GM19351 (cell line): ENCODE results near the gene E2F4.
A peak's percentile ranks its signal among the peaks of the same experiment; 100 is the strongest.

Experiments used
- ATAC-seq: cut with Tn5 transposase; IDR thresholded peaks from one replicate; pipeline ENCODE4 v1.9.1; 2021; ENCODE audit warnings: mild to moderate bottlenecking, moderate library complexity; ENCODE audit not compliant: unreplicated experiment

The E2F4 gene

DNA sequence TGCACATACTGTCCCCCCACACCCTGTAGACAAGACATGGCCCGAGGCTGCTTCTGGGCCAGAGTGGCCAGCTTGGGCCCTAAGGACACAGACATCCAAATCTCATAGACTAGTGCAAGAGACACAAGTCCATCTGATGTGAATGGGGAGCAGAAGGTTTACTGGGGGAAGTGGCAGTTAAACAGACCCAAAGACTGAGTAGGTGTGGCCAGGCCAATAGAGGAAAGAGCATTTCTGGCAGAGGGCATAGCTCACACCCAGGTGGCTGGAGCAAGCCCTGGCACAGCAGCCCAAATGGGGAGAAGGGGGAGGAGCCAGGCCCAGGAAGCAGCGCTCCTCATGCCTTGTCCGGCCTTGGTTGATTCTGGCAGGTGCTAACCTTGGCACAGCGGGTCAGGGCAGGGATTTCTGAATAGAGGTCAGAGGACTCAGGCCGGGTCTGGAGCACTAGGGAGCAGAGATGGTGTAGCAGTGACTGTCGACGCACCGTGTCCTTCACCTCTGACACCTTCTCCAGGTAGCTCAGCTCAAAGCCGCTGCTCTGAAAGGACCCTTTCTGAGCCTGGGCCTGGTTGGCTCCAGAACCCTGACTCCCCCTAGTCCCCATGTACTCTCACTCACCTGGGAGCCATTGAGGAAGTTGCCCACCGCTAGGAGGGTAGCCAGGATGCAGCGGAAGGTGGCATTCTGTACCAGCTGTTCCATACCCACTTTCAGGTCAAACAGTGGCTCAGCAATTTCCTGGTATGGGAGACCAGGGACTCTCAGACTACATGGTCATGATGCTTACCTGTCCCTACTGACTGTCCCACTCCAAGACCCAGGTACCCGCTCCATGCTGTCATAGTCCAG is 39.1 kb downstream of the E2F4 start:
- no peak for ATAC-seq

DNA sequence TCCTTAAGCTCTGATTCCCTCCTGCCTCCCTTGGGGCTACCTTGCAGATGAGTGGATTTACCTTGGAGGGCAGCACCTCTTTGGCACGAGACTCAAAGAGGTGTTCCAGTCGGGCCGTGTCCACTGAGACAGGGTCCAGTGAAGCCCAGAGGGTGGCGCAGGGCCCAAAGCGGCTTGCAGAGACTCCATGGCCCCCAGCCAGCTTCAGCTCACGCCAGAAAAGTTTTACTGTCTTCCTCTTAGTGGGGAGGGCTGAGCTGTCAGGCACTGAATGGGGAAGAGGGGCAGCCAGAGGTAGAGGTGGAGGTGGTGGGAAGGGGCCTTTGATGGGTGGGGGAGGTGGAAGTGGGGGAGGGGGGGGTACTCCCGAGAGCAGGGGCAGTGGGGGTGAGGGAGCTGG is 41.6 kb downstream of the E2F4 start:
- no peak for ATAC-seq

DNA sequence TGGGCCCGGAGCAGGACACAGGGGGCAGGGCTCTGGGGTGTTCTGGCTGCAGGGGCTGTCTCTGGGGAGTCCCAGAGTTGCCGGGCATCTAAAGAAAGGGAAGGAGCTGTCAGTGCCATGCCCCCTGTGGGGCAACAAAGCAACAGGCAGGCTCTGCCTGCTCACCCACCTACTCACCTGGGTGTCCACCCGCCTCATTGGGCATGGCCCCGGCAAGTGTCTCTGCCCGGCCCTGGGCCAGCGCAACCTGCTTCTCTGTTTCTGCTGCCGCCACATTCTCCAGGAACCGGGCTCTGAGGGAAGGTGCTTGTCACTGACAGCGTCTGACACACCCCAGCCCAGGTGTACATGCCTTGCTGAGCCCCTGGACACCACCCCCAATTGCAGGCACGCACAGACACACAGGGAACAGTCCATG is 42.2 kb downstream of the E2F4 start:
- ATAC-seq = no peak

DNA sequence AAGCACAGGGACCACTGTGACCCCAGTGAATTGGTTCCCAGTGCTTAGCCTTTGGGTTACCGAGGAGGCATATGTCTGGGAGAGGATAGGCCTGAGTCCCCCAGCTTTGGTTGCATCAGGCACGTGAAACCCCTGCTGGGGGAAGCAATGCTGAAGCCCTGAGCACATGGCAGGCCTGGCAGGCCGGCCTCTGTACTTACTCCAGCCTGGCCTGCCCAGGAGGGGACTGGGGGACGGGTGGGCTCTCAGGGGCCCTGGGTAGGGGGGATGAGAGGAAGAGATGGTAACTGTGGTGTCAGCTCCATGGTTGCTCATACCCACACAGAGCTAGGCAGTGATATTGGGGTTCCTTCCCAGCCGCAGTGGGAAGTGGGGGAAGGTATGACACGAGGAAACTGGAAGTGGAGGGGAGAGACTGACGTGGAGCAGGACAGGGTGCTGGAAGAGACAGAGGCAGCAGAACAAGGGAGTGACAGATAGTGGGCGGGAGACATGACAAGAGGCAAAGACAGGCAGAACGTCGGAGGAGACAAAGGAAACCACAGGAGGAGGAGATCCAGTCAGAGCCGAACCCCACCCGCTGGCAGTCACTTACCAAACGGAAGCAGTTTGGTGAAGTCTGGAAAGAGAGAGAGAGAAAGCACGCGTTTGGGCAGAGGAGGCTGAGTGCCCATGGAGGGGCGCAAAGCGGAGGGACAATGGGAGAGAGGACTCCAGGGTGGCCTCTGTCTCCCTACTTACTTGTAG is 44.0 kb downstream of the E2F4 start:
- ATAC-seq = no peak

DNA sequence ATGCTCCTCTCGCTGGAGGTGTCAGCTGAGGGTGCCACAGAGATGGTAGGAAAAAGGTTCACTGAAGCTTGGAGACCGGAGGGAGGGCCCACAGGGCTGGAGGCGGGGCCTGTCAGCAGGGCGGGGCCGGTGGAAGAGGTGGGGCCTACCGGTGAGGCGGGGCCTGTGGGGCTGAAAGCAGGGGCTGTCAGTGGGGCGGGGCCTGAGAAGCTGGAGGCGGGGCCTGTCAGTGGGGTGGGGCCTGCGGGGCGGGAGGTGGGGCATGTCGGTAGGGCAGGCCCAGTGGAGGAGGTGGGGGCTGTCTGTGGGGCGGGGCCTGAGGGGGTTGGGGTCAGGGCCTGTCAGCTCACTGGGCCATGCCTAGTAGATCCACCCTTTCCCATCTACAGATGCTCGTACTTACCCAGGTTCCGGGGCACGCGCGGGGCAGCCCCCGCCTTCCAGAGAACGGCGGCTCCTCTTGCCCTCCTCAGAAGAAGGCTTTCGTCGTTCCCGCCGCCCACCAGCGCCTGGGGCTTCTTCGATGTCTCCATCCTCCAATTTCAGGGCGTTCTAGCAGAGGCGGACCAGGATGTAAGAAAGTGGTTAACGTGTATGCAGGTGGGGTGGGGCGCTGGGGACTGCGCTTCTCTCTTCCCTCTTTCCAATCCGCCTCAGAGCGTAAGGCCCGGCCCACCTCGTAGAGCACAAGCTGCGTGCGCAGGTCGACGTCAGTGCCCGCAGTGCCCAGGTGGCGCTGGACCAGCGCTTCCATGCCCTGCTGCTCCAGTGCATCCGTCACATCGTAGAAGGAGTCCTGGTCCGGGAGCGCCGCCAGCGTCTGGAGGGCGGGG is 44.8 kb downstream of the E2F4 start:
- ATAC-seq = peak; percentile 78

DNA sequence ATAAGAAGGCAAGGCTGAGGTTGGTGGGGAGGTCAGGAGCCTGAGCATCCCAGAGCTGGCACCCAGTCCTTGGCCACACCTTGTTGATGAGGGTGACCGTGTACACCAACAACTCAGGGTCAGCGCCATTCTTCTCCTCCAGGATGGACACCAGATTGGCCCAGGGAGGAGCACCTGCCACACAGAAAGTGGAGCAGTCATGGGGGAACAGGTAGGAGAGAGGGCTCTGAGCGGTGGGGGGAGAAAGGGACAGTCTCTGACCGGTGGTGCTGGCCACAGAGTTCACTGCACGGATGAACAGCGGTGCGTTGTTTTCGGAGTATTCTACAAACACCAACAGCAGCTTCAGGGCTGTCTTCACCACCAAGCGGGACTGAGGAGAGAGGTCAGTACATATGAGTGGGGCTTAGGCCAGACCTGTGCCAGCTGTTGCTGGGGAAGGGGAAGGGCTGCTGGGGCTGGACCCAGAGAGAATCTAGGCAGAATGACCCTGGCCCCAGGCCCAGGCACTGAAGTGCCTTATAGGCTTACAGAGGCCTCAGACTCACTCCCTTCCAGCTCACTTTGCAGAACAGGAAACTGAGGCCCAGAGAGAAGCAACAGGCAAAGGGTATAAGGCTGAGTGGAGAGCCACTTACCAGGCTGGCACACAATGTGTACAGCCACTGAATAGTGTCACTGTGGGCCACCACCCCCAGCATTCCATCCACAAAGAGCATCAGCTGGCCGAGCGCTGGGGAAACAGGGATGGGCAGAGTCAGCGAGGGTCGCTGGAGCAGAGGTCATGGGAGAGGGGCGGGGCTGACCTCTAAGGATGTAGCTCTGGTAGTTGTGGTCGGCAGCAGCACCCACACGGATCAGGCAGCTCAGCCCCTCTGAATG is 45.7 kb downstream of the E2F4 start:
- ATAC-seq = no peak

DNA sequence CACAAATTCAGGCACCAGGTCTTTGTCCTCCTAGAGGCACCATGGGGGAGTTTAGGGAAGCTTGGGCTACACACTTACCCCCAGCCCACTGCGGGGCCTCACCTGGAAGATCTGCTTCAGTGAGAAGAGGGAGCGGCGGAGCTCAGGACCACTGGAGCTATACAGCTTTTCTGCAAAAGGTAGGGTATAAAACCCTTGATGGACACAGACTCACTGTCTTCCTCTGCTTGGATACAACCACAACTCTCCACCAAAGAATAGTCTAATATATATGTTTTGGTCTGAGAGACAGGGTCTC is 46.3 kb downstream of the E2F4 start:
- no peak for ATAC-seq

DNA sequence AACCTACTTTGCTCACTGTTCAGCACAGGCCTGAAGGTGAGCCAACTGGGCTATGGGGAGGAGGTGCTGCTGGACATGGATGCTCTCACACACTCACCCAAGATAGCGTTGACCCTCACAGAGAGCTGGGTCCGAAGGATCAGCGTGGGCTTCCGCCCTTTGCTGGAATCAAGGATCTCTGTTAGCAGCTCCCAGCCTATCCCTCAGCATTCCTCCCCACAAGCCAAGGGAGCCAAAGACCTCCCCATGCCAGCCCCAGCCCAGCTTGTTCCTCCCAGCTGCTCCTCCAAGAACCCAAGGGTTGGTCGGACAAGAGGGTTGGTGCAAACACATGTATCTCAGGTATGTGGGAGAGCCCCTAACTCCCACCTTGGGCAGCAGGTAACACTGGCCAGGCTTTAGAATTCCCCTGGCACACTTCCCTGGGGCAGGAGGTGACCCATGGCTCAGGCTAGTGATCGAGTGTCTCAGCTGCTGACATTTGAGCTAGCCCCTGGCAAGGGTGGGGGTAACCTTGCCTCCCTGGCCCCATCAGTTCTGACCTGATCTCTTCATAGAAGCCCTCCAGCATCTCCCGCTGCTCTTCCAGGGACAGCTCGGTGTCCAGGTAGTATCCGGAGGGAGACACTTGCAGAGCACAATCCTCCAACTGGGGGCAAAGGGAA is 47.0 kb downstream of the E2F4 start:
- ATAC-seq = no peak

DNA sequence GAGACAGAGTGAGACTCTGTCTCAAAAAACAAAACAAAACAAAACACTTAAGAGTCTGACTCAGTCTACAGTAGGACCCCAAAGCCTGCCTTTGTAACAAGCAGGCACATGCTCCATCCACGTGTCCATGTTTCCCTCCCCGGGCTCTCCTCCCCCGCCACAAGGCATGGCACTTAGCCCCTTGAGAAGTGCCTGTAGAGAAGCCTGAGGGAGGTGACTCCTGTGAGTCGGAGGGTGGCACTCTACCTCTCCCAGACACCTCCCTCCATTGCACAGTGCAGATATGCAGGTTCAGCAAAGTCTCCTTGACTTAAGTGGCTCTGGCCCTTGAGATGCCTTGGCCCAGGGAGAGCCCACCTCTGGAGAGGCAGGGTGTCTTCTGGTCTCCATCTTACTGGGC is 48.6 kb downstream of the E2F4 start:
- ATAC-seq = no peak

DNA sequence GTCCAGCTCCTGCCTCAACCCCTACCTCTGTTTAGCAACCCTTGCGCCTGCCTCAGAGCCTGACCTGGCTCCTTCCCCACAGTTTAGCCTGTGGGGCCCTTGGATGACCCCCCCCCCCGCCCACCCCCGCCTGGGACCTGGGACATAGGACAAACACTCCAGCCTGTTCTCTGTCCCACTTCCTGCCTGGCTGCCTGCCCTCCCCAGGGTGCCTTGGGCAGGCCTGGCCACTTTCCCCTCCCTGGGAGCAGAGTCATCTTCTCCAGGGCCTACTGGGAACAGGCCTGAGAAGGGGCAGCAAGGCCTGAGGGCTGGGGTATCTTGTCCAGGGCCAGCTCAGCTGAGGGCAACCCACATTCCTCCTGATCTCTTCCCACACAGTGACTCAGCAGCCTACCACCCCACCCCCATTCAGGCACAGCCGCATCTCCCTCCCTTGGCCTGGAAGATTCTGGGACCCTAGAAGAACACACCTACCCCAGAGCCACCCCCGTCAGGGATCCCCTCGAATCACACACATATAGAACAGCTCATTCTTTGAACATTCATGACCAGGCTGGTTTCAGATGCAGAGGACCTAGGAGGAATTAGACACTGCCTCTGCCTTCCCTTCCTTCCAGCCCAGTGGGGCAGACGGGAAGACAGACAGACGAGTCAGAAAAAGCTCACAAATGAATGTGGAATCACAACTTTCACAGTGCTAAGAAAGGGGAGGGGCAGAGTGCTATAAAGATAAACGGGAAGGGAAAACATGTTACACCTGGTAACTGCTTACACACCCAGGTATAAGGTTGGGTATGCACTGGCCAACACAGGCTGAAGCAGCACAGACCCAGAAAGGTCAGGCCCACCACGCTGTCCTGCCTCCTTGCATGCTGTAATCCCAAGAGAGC is 49.3 kb downstream of the E2F4 start:
- no peak for ATAC-seq

DNA sequence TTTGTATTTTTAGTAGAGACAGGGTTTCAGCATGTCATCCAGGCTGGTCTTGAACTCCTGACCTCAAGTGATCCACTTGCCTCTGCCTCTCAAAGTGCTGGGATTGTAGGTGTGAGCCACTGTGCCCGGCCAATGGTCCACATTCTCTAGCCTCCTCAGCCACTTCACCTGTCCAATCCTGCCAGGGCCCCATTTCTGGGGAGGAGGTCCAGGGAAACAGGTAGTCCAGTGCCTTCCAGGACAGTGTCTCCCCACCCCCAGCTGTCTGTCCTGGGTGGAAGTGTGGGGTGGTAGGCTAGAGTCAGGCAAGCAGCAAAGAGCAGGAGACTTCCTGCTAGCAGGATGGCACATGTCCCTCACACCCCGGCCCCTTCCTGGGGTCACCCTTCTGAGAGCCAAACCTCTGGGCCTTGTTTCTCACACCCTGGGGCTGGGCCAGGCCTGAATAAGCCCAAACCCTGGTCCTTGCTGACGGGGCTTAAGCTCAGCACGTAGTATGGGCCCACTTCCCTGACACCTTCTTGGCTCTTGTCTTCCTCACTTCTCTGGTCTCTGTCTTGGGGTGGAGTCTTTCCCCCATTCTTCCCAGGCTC is 50.3 kb downstream of the E2F4 start:
- ATAC-seq = no peak

DNA sequence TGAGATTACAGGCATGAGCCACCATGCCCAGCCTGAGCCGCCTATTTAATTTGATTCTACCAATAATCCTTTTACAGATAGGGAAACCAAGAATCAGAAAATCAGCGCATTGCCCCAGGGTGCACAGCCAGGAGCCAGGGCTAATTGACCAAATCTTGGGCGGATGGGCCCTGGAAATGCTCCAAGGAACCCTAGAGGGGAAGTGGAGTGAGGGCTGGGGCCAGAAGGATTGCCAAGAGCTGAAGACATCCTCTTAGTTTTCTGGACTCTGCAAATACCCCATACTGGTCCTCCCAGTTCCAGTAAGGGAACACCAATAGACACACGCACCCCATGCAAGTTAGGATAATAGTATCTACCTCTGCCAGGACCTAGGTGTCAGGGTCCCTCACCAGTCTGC is 51.5 kb downstream of the E2F4 start:
- no peak for ATAC-seq

DNA sequence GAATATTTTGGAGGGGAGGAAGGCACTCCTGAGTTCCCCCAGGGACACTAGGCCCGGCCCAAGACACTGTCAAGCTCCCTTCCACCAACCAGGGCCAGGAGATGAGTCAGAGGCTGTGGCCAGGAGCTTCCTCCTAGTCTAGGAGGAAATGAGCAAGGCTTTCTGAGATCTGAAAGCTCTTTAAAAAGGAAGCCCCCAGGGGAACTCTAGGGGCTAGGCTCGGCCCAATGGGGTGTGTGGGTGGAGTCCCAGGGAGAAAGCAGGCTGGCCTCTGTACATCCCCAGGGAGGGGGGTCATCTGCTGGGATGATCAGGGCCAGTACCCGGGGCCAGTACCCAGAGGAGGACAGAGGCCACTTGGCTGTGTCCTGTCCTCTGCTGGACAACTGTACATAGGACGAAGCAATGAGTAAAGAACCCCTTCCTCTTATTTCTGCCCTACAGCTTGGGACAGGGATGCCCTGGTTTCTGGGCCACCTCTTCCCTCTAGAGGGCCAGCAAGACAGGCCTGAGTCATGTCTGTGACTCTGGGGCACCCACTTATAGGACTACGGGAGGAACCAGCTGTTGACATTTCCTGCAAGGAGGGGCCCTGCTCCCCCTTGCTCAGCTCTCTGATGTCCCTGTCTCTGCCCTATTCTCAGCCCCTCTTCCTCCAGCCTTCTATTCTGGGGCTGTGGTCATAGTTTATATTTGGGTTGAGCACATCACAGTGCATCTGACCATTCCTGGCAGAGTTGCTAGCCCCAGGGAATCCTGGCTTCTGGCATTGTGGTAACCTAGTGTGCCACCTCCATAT is 52.6 kb downstream of the E2F4 start:
- peak; percentile 53 for ATAC-seq

DNA sequence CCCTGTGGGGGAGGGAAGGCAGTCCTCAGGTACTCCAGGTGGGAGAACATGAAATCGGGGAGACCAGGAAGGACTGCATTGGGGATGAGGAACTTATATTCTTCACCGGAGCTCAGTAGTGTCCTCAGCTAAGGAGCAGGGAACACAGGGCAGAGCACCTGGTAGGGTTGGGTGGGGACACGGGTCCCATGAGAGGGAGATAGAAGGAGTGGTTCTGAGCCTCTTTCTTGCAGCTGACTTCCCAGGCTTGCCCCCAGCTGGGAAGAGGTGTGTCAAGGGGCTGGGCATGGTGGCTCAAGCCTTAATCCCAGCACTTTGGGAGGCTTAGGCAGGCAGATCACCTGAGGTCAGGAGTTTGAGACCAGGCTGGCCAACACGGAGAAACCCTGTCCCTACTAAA is 53.2 kb downstream of the E2F4 start:
- no peak for ATAC-seq

DNA sequence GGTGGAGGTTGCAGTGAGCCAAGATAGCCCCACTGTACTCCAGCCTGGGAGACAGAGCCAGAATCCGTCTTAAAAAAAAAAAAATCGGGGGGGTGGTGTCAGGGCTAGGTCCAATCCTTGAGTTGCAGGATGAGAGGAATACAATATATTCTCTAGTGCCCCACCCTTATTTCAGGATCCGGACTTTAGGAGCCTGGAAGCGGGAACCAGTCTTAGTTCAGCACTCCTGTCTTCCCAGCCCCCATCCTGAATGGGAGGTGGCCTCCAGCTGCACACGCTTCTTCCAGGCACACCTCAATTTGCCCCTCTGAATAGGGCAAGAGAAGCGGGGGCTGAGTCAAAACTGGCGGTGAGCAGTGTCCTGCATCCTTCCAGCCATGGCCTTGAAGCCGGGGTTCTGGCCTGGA is 53.7 kb downstream of the E2F4 start:
- no peak for ATAC-seq

DNA sequence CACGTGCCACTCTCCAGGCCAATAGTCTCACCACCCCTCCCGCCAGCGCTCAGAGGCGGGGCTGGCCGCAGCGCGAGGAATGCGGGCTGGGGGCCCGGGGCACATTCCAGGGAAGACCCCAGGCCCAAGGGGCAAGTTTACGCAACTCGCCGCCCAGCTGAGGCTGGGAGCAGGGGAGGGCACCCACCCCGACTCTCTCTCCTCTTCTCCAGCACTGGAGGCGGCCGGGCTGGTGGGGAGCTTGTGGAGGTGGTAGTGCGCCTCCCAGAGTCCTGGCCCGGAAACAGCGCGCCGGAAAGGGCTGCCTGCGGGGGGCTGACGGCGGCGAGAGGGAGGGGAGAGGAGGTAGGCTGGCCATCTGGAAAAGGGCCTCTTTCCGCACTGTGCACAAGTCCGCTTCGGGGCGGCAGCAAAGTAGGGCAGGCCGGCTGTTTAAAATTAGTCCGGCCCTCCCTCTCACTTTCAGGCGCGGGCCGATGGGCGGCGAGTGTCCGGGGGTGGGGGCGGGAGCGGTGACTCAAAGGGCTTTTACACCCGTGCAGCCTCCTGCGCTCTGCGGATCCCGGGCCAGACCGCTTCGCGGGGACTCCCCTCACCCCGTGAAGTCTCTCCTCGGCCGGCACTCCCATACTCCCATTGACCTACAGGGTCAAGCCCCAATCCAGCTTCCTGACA is 54.3 kb downstream of the E2F4 start:
- ATAC-seq = peak; percentile 26

DNA sequence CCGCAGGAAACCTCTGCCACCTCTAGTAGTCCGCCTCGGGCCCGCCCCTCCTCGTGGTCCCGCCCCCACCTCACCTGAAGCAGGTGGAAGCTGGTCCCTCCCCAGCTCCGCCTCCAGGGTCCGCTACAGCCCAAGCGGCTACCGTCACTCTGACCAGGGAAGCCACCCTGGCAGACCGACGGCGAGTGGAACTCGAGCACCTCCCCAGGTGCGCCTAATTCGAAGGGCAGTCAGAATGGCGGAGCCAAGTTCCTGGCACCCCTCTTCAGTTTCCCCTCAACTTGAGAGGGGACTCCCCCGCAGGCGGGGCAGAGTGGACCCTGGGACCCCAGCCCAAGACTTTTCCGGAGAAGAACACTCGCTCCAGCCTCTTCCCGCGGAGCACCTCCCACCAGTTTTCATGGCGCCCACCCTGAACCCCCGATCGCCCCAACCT is 54.8 kb downstream of the E2F4 start:
- peak; percentile 13 for ATAC-seq
